Lower leg skin (tissue), 3 donors: ENCODE measurements around the gene PRRG2.

ENCODE experiments used
- CTCF ChIP-seq, 3 donors: fragments of 450-650 bp; IDR thresholded peaks; one replicate each; pipeline ENCODE4 v1.5.1; 2016; ENCODE audit warnings: antibody characterized with exemption in 3 of 3, mild to moderate bottlenecking in 3 of 3, moderate library complexity in 2 of 3
- POLR2A ChIP-seq, 2 donors: fragments of 450-650 bp; IDR thresholded peaks; one replicate each; pipeline ENCODE4 v1.6.1; 2016 to 2017; ENCODE audit warnings: antibody characterized with exemption in 2 of 2, mild to moderate bottlenecking in 1 of 2, moderate library complexity in 1 of 2

- TF ChIP-seq CTCF (IDR thresholded peaks at IDR 0.05): no peak
- TF ChIP-seq POLR2A (IDR thresholded peaks at IDR 0.05): no peak
These were observed 15.3 kb downstream of the PRRG2 start for GRCh38 chr19:49596407-49596806.
